Measurements from ENCODE around the gene PRMT1.
"Not testable (repeated sequence)": the region's sequence is repeated elsewhere in the genome, so short reads cannot be mapped to it uniquely, and the experiment has no call there.

Gene PRMT1

GRCh38 chr19:49677231-49677900 is at the start of gene PRMT1:
Gene PRMT1 (plus strand): TSS chr19:49677271. CDS start chr19:49677281, 10 bp downstream.
- DNase-seq = peak in 1 of 4 experiments; percentile 61

- no peak for DNase-seq
Observed at GRCh38 chr19:49629659-49630058, 47.4 kb upstream of the PRMT1 start.

GRCh38 chr19:49631014-49631588 is 46.0 kb upstream of the PRMT1 start:
- DNase-seq = no peak

GRCh38 chr19:49631610-49632192 is 45.4 kb upstream of the PRMT1 start:
- DNase-seq = no peak

- DNase-seq = no peak
Observed at GRCh38 chr19:49632576-49632975, 44.5 kb upstream of the PRMT1 start.

- DNase-seq = not testable (repeated sequence)
Observed at GRCh38 chr19:49633273-49633672, 43.8 kb upstream of the PRMT1 start.

GRCh38 chr19:49635530-49636232 is 41.4 kb upstream of the PRMT1 start:
- DNase-seq = no peak

- no peak for DNase-seq
Observed at GRCh38 chr19:49636233-49636932, 40.7 kb upstream of the PRMT1 start.

- DNase-seq = no peak
Observed at GRCh38 chr19:49637821-49638738, 39.0 kb upstream of the PRMT1 start.

GRCh38 chr19:49639401-49640112 is 37.5 kb upstream of the PRMT1 start:
- DNase-seq = no peak

GRCh38 chr19:49640113-49640898 is 36.8 kb upstream of the PRMT1 start, which contains the start of gene RRAS:
Gene RRAS (minus strand): TSS chr19:49640143. CDS start chr19:49640098, 45 bp downstream.
- DNase-seq = peak; percentile 95 to 98 (median 96)

- peak; percentile 95 to 99 (median 98) for DNase-seq
Observed at GRCh38 chr19:49641688-49642491, 35.2 kb upstream of the PRMT1 start, which contains the start of gene SCAF1. Gene SCAF1 (plus strand): TSS chr19:49642209. CDS start chr19:49645027, 2,818 bp downstream.

GRCh38 chr19:49642492-49643035 is 34.5 kb upstream of the PRMT1 start:
- no peak for DNase-seq

- no peak for DNase-seq
Observed at GRCh38 chr19:49643466-49643865, 33.6 kb upstream of the PRMT1 start.

GRCh38 chr19:49645592-49645991 is 31.5 kb upstream of the PRMT1 start:
- DNase-seq = no peak

GRCh38 chr19:49645995-49646394 is 31.1 kb upstream of the PRMT1 start:
- DNase-seq = no peak

- no peak for DNase-seq
Observed at GRCh38 chr19:49646586-49646985, 30.5 kb upstream of the PRMT1 start.

GRCh38 chr19:49651029-49651819 is 25.8 kb upstream of the PRMT1 start:
- DNase-seq = no peak
